H1 (cell line): ENCODE measurements around the gene DYSF.

Experiments used
- CBX5 ChIP-seq: fragments of 300-800, 300-1000 bp; sonication (generic); IDR thresholded peaks from 2 replicates; pipeline ENCODE4 v1.7.1; 2016; ENCODE audit warnings: antibody characterized with exemption, low read length, low read depth
- CEBPB ChIP-seq: IDR thresholded peaks from 2 replicates; pipeline ENCODE4 v1.6.1; 2012; ENCODE audit warnings: low read depth, low read length
- CHD1 ChIP-seq: IDR thresholded peaks from 2 replicates; pipeline ENCODE4 v1.6.1; 2012; ENCODE audit warnings: low read depth, low read length, improper control_type of control experiment
- CREB1 ChIP-seq: IDR thresholded peaks from 2 replicates; pipeline ENCODE4 v1.6.1; 2012; ENCODE audit warnings: inconsistent platforms
- EGR1 ChIP-seq: IDR thresholded peaks from 2 replicates; pipeline ENCODE4 v1.6.1; 2011; ENCODE audit warnings: low read depth, low read length, borderline replicate concordance
- EZH2 ChIP-seq: fragments of 200-600 bp; sonication (generic); IDR thresholded peaks from 2 replicates; pipeline ENCODE4 v1.7.1; 2012; ENCODE audit warnings: low read depth, mild to moderate bottlenecking, moderate library complexity, low read length, inconsistent platforms; ENCODE audit not compliant: severe bottlenecking
- HDAC2 ChIP-seq, 2 experiments: fragments of 300-600 bp in 1 of 2; sonication (generic) in 1 of 2; IDR thresholded peaks; 2 replicates each; pipeline ENCODE4 v1.6.1; 2011 to 2012; ENCODE audit warnings: low read depth in 2 of 2, low read length in 2 of 2, mild to moderate bottlenecking in 2 of 2, moderate library complexity in 2 of 2, borderline replicate concordance in 1 of 2, inconsistent platforms in 1 of 2
- SIRT6 ChIP-seq: IDR thresholded peaks from one replicate; pipeline ENCODE4 v1.7.1; 2012; ENCODE audit warnings: low read length, inconsistent platforms
- YY1 ChIP-seq: IDR thresholded peaks from 2 replicates; pipeline ENCODE4 v1.6.1; 2011; ENCODE audit warnings: low read depth, mild to moderate bottlenecking, low read length
- TF ChIP-seq, protein P1 (sequence below): IDR thresholded peaks from 2 replicates; pipeline ENCODE4 v1.6.1; 2011; ENCODE audit warnings: low read length, improper control_type of control experiment
- TF ChIP-seq, protein P2 (sequence below): IDR thresholded peaks from 2 replicates; pipeline ENCODE4 v1.6.1; 2012; ENCODE audit warnings: inconsistent platforms
- TF ChIP-seq, protein P3 (sequence below), 3 experiments: IDR thresholded peaks; 1 replicate in 2 of 3; 2 replicates in 1 of 3; pipeline versions ENCODE4 v1.5.1 to v1.6.1; 2011; ENCODE audit warnings: low read length in 3 of 3, mild to moderate bottlenecking in 3 of 3, inconsistent platforms in 2 of 3, low read depth in 1 of 3, moderate library complexity in 1 of 3; ENCODE audit not compliant: insufficient read depth in 1 of 3; ENCODE audit errors: control extremely low read depth in 1 of 3

DNA sequence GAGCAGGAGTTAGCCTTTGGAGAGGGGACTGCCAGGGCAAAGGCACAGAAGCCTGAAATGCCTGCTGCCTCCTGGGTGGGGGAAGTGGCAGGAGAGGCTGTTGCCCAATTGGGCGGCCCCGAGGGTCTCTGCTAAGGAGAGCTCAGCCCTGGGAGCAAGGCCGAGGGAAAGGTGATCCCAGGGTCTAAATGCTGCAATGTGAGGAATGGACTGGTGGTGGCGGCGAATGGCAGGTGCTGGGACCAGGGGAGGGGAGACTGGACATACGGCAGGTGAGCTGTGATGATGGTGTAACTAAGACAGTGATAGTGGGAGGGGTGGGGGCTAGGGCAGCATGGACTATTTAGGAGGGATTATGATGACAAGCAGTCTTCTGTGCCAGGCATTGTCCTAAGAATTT lies 104.0 kb downstream of the DYSF start:
- no peak for TF ChIP-seq SIRT6
- TF ChIP-seq, protein P1, sequence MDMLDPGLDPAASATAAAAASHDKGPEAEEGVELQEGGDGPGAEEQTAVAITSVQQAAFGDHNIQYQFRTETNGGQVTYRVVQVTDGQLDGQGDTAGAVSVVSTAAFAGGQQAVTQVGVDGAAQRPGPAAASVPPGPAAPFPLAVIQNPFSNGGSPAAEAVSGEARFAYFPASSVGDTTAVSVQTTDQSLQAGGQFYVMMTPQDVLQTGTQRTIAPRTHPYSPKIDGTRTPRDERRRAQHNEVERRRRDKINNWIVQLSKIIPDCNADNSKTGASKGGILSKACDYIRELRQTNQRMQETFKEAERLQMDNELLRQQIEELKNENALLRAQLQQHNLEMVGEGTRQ, result no peak
- TF ChIP-seq, protein P2, sequence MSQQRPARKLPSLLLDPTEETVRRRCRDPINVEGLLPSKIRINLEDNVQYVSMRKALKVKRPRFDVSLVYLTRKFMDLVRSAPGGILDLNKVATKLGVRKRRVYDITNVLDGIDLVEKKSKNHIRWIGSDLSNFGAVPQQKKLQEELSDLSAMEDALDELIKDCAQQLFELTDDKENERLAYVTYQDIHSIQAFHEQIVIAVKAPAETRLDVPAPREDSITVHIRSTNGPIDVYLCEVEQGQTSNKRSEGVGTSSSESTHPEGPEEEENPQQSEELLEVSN, result no peak
- no peak for TF ChIP-seq CBX5
- TF ChIP-seq HDAC2 (IDR thresholded peaks at IDR 0.05; ENCODE audit: borderline replicate concordance in 1 of 2, low read depth in 2 of 2, low read length in 2 of 2), result no peak
- TF ChIP-seq CREB1, result no peak
- TF ChIP-seq, protein P3, sequence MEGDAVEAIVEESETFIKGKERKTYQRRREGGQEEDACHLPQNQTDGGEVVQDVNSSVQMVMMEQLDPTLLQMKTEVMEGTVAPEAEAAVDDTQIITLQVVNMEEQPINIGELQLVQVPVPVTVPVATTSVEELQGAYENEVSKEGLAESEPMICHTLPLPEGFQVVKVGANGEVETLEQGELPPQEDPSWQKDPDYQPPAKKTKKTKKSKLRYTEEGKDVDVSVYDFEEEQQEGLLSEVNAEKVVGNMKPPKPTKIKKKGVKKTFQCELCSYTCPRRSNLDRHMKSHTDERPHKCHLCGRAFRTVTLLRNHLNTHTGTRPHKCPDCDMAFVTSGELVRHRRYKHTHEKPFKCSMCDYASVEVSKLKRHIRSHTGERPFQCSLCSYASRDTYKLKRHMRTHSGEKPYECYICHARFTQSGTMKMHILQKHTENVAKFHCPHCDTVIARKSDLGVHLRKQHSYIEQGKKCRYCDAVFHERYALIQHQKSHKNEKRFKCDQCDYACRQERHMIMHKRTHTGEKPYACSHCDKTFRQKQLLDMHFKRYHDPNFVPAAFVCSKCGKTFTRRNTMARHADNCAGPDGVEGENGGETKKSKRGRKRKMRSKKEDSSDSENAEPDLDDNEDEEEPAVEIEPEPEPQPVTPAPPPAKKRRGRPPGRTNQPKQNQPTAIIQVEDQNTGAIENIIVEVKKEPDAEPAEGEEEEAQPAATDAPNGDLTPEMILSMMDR (IDR thresholded peaks at IDR 0.05; ENCODE audit: control extremely low read depth in 1 of 3, insufficient read depth in 1 of 3, low read depth in 1 of 3, low read length in 3 of 3), result peak in 1 of 3 experiments; percentile 35; a peak in 2 of 4 replicates
- no peak for TF ChIP-seq EZH2
- no peak for TF ChIP-seq YY1
- no peak for TF ChIP-seq EGR1
- no peak for TF ChIP-seq CHD1
- no peak for TF ChIP-seq CEBPB
